GM12878 (cell line): ENCODE measurements around the gene COA1.

ENCODE experiments used
- BCL11A ChIP-seq: IDR thresholded peaks from 2 replicates; pipeline ENCODE4 v1.6.1; 2011; ENCODE audit warnings: low read depth, low read length
- TF ChIP-seq, protein P1 (sequence below): IDR thresholded peaks from 2 replicates; pipeline ENCODE4 v1.6.1; 2012; ENCODE audit warnings: low read length, inconsistent platforms

GRCh38 chr7:43761938-43762692, 32.8 kb upstream of the COA1 start:
- TF ChIP-seq, protein P1, sequence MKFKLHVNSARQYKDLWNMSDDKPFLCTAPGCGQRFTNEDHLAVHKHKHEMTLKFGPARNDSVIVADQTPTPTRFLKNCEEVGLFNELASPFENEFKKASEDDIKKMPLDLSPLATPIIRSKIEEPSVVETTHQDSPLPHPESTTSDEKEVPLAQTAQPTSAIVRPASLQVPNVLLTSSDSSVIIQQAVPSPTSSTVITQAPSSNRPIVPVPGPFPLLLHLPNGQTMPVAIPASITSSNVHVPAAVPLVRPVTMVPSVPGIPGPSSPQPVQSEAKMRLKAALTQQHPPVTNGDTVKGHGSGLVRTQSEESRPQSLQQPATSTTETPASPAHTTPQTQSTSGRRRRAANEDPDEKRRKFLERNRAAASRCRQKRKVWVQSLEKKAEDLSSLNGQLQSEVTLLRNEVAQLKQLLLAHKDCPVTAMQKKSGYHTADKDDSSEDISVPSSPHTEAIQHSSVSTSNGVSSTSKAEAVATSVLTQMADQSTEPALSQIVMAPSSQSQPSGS: no peak
- no peak for TF ChIP-seq BCL11A
